ENCODE data around the gene PARVG. TPM values are rescaled to one million over a fixed set of nuclear protein-coding genes. Genes with fewer than 3 reads are reported as not detected.

The PARVG gene
- 0.13 and 0.44 TPM in 2 replicates for total RNA-seq

GRCh38 chr22:44180706-44181032 is at the start of gene PARVG:
TSS of gene PARVG (plus strand) at chr22:44180925. CDS start at chr22:44183330, 2,405 bp downstream.

Other genes starting within 250 kb of the PARVG start
- 51.5 and 58.8 TPM in 2 replicates for gene SAMM50, start 225.5 kb upstream of the PARVG start, total RNA-seq
- 166 and 168 TPM in 2 replicates for gene PARVB, start 156.6 kb upstream of the PARVG start, total RNA-seq
- gene SHISAL1, start 132.0 kb downstream of the PARVG start, total RNA-seq: 0.05 TPM in 1 of 2 replicates, not detected in the other

Measured in mammary microvascular endothelial cell (primary cell).